GM23338 (cell line): Measurements from ENCODE around the gene FNDC3A. TPM values are rescaled to one million over a fixed set of nuclear protein-coding genes. Genes with fewer than 3 reads are reported as not detected.

ENCODE experiments used
- ATAC-seq: fragments of 200-7000 bp; cut with Tn5 transposase; 3 replicates; pipeline ENCODE4 v1.9.1; 2020
- DNase-seq: peaks from one replicate; pipeline ENCODE4 v3.0.0-alpha.2; 2015; ENCODE audit warnings: low spot score
- H2AFZ ChIP-seq: fragments of 200-600 bp; sonication (generic); 2 replicates; pipeline ENCODE4 v1.8.0; 2016; ENCODE audit warnings: antibody characterized with exemption, mild to moderate bottlenecking, moderate library complexity
- H3F3A ChIP-seq: fragments of 200-600 bp; sonication (generic); replicated peaks from 2 replicates; pipeline ENCODE4 v1.8.0; 2017; ENCODE audit warnings: antibody characterized with exemption, mixed run types, low read depth
- H3K27ac ChIP-seq: fragments of 200-600 bp; sonication (generic); 2 replicates; pipeline ENCODE4 v1.6.1; 2016; ENCODE audit warnings: low read depth
- H3K27me3 ChIP-seq: fragments of 200-600 bp; sonication (generic); 2 replicates; pipeline ENCODE4 v1.8.0; 2016; ENCODE audit warnings: mild to moderate bottlenecking, mixed run types, moderate library complexity; ENCODE audit not compliant: insufficient read depth
- H3K36me3 ChIP-seq: fragments of 200-600 bp; sonication (generic); 2 replicates; pipeline ENCODE4 v1.8.0; 2016; ENCODE audit warnings: mild to moderate bottlenecking; ENCODE audit not compliant: insufficient read depth
- H3K4me1 ChIP-seq: fragments of 200-600 bp; sonication (generic); 2 replicates; pipeline ENCODE4 v1.8.0; 2016; ENCODE audit warnings: mild to moderate bottlenecking, moderate library complexity; ENCODE audit not compliant: insufficient read depth
- H3K4me2 ChIP-seq: fragments of 200-600 bp; sonication (generic); 2 replicates; pipeline ENCODE4 v1.7.1; 2017; ENCODE audit warnings: mixed run types
- H3K4me3 ChIP-seq: fragments of 200-600 bp; sonication (generic); 2 replicates; pipeline ENCODE4 v1.6.1; 2016; ENCODE audit warnings: mixed run types
- H3K79me2 ChIP-seq: fragments of 200-600 bp; sonication (generic); replicated peaks from 2 replicates; pipeline ENCODE4 v1.8.0; 2017; ENCODE audit warnings: mild to moderate bottlenecking; ENCODE audit not compliant: insufficient read depth
- H3K9me2 ChIP-seq: fragments of 200-600 bp; sonication (generic); 2 replicates; pipeline ENCODE4 v1.8.0; 2017; ENCODE audit not compliant: insufficient read depth
- H4K20me1 ChIP-seq: fragments of 200-600 bp; sonication (generic); replicated peaks from 2 replicates; pipeline ENCODE4 v1.8.0; 2017; ENCODE audit warnings: mild to moderate bottlenecking; ENCODE audit not compliant: insufficient read depth
- H3K27ac Mint-ChIP-seq: 2 replicates; pipeline ENCODE4 v1.8.0; 2020; ENCODE audit warnings: inconsistent platforms, mild to moderate bottlenecking, moderate library complexity, mixed read lengths
- H3K27me3 Mint-ChIP-seq: 3 replicates; pipeline ENCODE4 v1.8.0; 2022; ENCODE audit warnings: low read depth, mild to moderate bottlenecking, moderate library complexity, mixed read lengths, inconsistent platforms; ENCODE audit not compliant: insufficient read depth, poor library complexity
- H3K36me3 Mint-ChIP-seq: 3 replicates; pipeline ENCODE4 v1.8.0; 2021; ENCODE audit warnings: low read depth, mild to moderate bottlenecking, inconsistent platforms, moderate library complexity, mixed read lengths
- H3K4me1 Mint-ChIP-seq: 3 replicates; pipeline ENCODE4 v1.8.0; 2020; ENCODE audit warnings: mild to moderate bottlenecking, inconsistent platforms, mixed read lengths
- H3K4me3 Mint-ChIP-seq: 3 replicates; pipeline ENCODE4 v1.8.0; 2021; ENCODE audit warnings: moderate library complexity, mild to moderate bottlenecking, inconsistent platforms, mixed read lengths
- H3K9me3 Mint-ChIP-seq: 3 replicates; pipeline ENCODE4 v1.8.0; 2020; ENCODE audit warnings: moderate library complexity, mild to moderate bottlenecking, inconsistent platforms, mixed read lengths
- CREB1 ChIP-seq: fragments of 250-450 bp; sonication (Bioruptor Pico); IDR thresholded peaks from 2 replicates; pipeline ENCODE4 v1.5.0; 2020; ENCODE audit warnings: low read depth, mild to moderate bottlenecking, moderate library complexity
- CTCF ChIP-seq, 2 experiments: fragments of 200-600 bp in 1 of 2; sonication (generic) in 1 of 2; conservative IDR thresholded peaks; 2 replicates each; pipeline versions ENCODE4 v1.5.1 to v1.6.1; 2016 to 2017; ENCODE audit warnings: antibody characterized with exemption in 2 of 2, low read depth in 2 of 2, mild to moderate bottlenecking in 2 of 2, moderate library complexity in 1 of 2
- EZH2 ChIP-seq: fragments of 200-600 bp; sonication (generic); IDR thresholded peaks from one replicate; pipeline ENCODE4 v1.8.0; 2017; ENCODE audit warnings: antibody characterized with exemption, mild to moderate bottlenecking, low read depth; ENCODE audit not compliant: unreplicated experiment
- EZH2phosphoT487 ChIP-seq: fragments of 200-600 bp; sonication (generic); IDR thresholded peaks from one replicate; pipeline ENCODE4 v1.8.1; 2018; ENCODE audit warnings: antibody characterized with exemption; ENCODE audit not compliant: unreplicated experiment
- JUNB ChIP-seq: IDR thresholded peaks from one replicate; pipeline ENCODE4 v1.6.1; 2016; ENCODE audit warnings: antibody characterized with exemption; ENCODE audit not compliant: unreplicated experiment
- NANOG ChIP-seq: IDR thresholded peaks from 2 replicates; pipeline ENCODE4 v1.6.1; 2016; ENCODE audit warnings: antibody characterized with exemption, borderline replicate concordance
- POLR2AphosphoS5 ChIP-seq: IDR thresholded peaks from 2 replicates; pipeline ENCODE4 v1.6.1; 2016; ENCODE audit warnings: antibody characterized with exemption, low read depth
- REST ChIP-seq: IDR thresholded peaks from one replicate; pipeline ENCODE4 v1.6.1; 2018; ENCODE audit warnings: antibody characterized with exemption; ENCODE audit not compliant: unreplicated experiment
- STAT1 ChIP-seq: IDR thresholded peaks from one replicate; pipeline ENCODE4 v1.6.1; 2016; ENCODE audit warnings: antibody characterized with exemption; ENCODE audit not compliant: unreplicated experiment
- ZNF114 ChIP-seq: fragments of 250-450 bp; sonication (Bioruptor Pico); IDR thresholded peaks from 2 replicates; pipeline ENCODE4 v1.5.0; 2020; ENCODE audit warnings: mild to moderate bottlenecking, moderate library complexity
- ZNF331 ChIP-seq: fragments of 250-450 bp; sonication (Bioruptor Pico); IDR thresholded peaks from 2 replicates; pipeline ENCODE4 v1.5.0; 2020; ENCODE audit warnings: low read depth, mild to moderate bottlenecking, moderate library complexity
- polyA plus RNA-seq: library from polyadenylated mRNA; unstranded; fragments of >200 nt; fragmentation: Nextera tagmentation; extraction: Ambion mirVana; gene quantifications from 2 replicates; pipeline ENCODE4 v1.2.1, GENCODE V29; 2016
- total RNA-seq: library from RNA; depleted of rRNA; stranded (reverse); fragments of >200 nt; shearing (Covaris generic); gene quantifications from 2 replicates; pipeline ENCODE4 v1.2.3, GENCODE V29; 2014
- TF ChIP-seq, protein P1 (sequence below): IDR thresholded peaks from 2 replicates; pipeline ENCODE4 v1.6.1; 2016; ENCODE audit warnings: antibody characterized with exemption

FNDC3A gene
- total and polyA plus RNA-seq, 2 experiments from 2014 or later = 10.3 to 31.1 TPM

GRCh38 chr13:49140910-49141611 is 165.3 kb downstream of the FNDC3A start (continued):
- TF ChIP-seq ZNF114 (CRISPR knock-in tag) = no peak
- TF ChIP-seq NANOG = no peak

- Histone ChIP-seq H3K27ac (no peak overlapping the region), H3K4me2 (no peak overlapping the region), H3K79me2 (peaks cover 17% of the 10 kb centered on the region), H3K4me1 (no peaks in the 10 kb centered on the region), H3K4me3 (no peak overlapping the region), H2AFZ (no peak overlapping the region), H3K27me3 (no peaks in the 10 kb centered on the region), H3K9me2 (no peaks in the 10 kb centered on the region), H3K36me3 (peaks cover 4% of the 10 kb centered on the region), H4K20me1 (no peaks in the 10 kb centered on the region; the same call in 1 of the 2 replicates), H3F3A (no peaks in the 10 kb centered on the region)
- ATAC-seq = no peak
- Mint-ChIP-seq H3K27ac (no peak overlapping the region), H3K4me1 (no peaks in the 10 kb centered on the region), H3K36me3 (peaks cover 75% of the 10 kb centered on the region), H3K9me3 (peaks cover 12% of the 10 kb centered on the region), H3K27me3 (no peaks in the 10 kb centered on the region), H3K4me3 (no peak overlapping the region)
- DNase-seq = no peak
- TF ChIP-seq JUNB (no peak), CTCF (conservative IDR thresholded peaks at IDR 0.05; ENCODE audit: low read depth in 2 of 2) (no peak), EZH2 (no peak), ZNF114 (CRISPR knock-in tag) (no peak), POLR2AphosphoS5 (no peak), EZH2phosphoT487 (no peak), CREB1 (CRISPR knock-in tag) (no peak), NANOG (no peak), REST (no peak), ZNF331 (no peak), STAT1 (no peak)
- TF ChIP-seq, protein P1, sequence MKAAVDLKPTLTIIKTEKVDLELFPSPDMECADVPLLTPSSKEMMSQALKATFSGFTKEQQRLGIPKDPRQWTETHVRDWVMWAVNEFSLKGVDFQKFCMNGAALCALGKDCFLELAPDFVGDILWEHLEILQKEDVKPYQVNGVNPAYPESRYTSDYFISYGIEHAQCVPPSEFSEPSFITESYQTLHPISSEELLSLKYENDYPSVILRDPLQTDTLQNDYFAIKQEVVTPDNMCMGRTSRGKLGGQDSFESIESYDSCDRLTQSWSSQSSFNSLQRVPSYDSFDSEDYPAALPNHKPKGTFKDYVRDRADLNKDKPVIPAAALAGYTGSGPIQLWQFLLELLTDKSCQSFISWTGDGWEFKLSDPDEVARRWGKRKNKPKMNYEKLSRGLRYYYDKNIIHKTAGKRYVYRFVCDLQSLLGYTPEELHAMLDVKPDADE = no peak
Observed at GRCh38 chr13:49146950-49147355, 171.2 kb downstream of the FNDC3A start.
